HEK293 (cell line): ENCODE measurements around the gene PPP2R5D.

Experiments
- CTCF ChIA-PET: fragments of 350-600 bp; formaldehyde crosslinking; extraction: SDS; loops from one replicate; lab custom pipeline; 2021; ENCODE audit warnings: antibody characterized with exemption; lab: Yijun Ruan, JAX
- POLR2A ChIA-PET: fragments of 300-600 bp; formaldehyde crosslinking; extraction: SDS; loops from one replicate; lab custom pipeline; 2020; ENCODE audit warnings: antibody characterized with exemption, inconsistent platforms; lab: Yijun Ruan, JAX
- H3K27ac ChIP-seq: fragments of 200-500 bp; sonication (Bioruptor generic); 2 replicates; pipeline ENCODE4 v1.5.1; 2014; ENCODE audit warnings: low read depth, low read length, control low read depth, inconsistent platforms; ENCODE audit errors: extremely low read depth
- H3K36me3 ChIP-seq, 2 experiments: fragments of 200-500 bp in 1 of 2; sonication (Bioruptor generic) in 1 of 2; 1 replicate in 1 of 2; 2 replicates in 1 of 2; pipeline ENCODE4 v1.5.1; 2014 to 2017; ENCODE audit warnings: inconsistent platforms in 2 of 2, low read length in 2 of 2; ENCODE audit not compliant: control insufficient read depth in 2 of 2, insufficient read depth in 1 of 2
- H3K4me1 ChIP-seq: fragments of 200-500 bp; sonication (Bioruptor generic); 2 replicates; pipeline ENCODE4 v1.5.1; 2014; ENCODE audit warnings: mild to moderate bottlenecking, low read length, inconsistent platforms; ENCODE audit not compliant: control insufficient read depth, insufficient read depth
- H3K4me3 ChIP-seq: 2 replicates; pipeline ENCODE4 v1.5.1; 2011; ENCODE audit warnings: low read depth, mild to moderate bottlenecking, control low read depth, low read length, moderate library complexity
- H3K9me3 ChIP-seq: fragments of 200-500 bp; sonication (Bioruptor generic); 2 replicates; pipeline ENCODE4 v1.5.1; 2014; ENCODE audit warnings: low read depth, low read length, inconsistent platforms; ENCODE audit not compliant: control insufficient read depth, insufficient read depth
- FEZF1 ChIP-seq: fragments of 450-650 bp; formaldehyde crosslinking; IDR thresholded peaks from 2 replicates; pipeline ENCODE4 v1.5.1; 2016; ENCODE audit warnings: missing biosample characterization, missing genetic modification characterization
- GFI1B ChIP-seq: fragments of 450-650 bp; formaldehyde crosslinking; IDR thresholded peaks from 2 replicates; pipeline ENCODE4 v1.5.1; 2016; ENCODE audit warnings: missing biosample characterization, missing genetic modification characterization
- GLI4 ChIP-seq: fragments of 450-650 bp; formaldehyde crosslinking; IDR thresholded peaks from 2 replicates; pipeline ENCODE4 v1.5.1; 2016; ENCODE audit warnings: missing biosample characterization, missing genetic modification characterization
- HOXA7 ChIP-seq: sonication (generic); formaldehyde crosslinking; IDR thresholded peaks from 2 replicates; pipeline ENCODE4 v1.8.1; 2022; ENCODE audit warnings: missing genetic modification reagents, borderline replicate concordance
- IKZF3 ChIP-seq: fragments of 450-650 bp; IDR thresholded peaks from 2 replicates; pipeline ENCODE4 v1.5.0; 2018; ENCODE audit warnings: missing biosample characterization, mild to moderate bottlenecking, missing genetic modification characterization, moderate library complexity
- KLF1 ChIP-seq: fragments of 450-650 bp; formaldehyde crosslinking; IDR thresholded peaks from 2 replicates; pipeline ENCODE4 v1.5.1; 2016; ENCODE audit warnings: missing biosample characterization, missing genetic modification characterization
- PBX3 ChIP-seq: sonication (generic); formaldehyde crosslinking; IDR thresholded peaks from 2 replicates; pipeline ENCODE4 v1.8.1; 2022; ENCODE audit warnings: mild to moderate bottlenecking, moderate library complexity, missing genetic modification reagents
- PRDM1 ChIP-seq: fragments of 450-650 bp; formaldehyde crosslinking; IDR thresholded peaks from 2 replicates; pipeline ENCODE4; 2016; ENCODE audit warnings: missing biosample characterization, missing genetic modification characterization
- SCRT1 ChIP-seq: fragments of 450-650 bp; formaldehyde crosslinking; IDR thresholded peaks from 2 replicates; pipeline ENCODE4 v1.5.1; 2016; ENCODE audit warnings: missing biosample characterization, missing genetic modification characterization, borderline replicate concordance
- ZBTB48 ChIP-seq: fragments of 450-650 bp; formaldehyde crosslinking; IDR thresholded peaks from 2 replicates; pipeline ENCODE4 v1.5.1; 2016; ENCODE audit warnings: missing biosample characterization, missing genetic modification characterization
- ZBTB7A ChIP-seq: fragments of 450-650 bp; formaldehyde crosslinking; IDR thresholded peaks from 2 replicates; pipeline ENCODE4 v1.5.1; 2016; ENCODE audit warnings: low read depth, missing biosample characterization, missing genetic modification characterization
- ZNF114 ChIP-seq: fragments of 450-650 bp; formaldehyde crosslinking; IDR thresholded peaks from 2 replicates; pipeline ENCODE4 v1.5.0; 2017; ENCODE audit warnings: missing biosample characterization, missing genetic modification characterization
- ZNF133 ChIP-seq: fragments of 450-650 bp; formaldehyde crosslinking; IDR thresholded peaks from 2 replicates; pipeline ENCODE4 v1.5.1; 2016; ENCODE audit warnings: missing biosample characterization, missing genetic modification characterization
- ZNF138 ChIP-seq: fragments of 450-650 bp; formaldehyde crosslinking; IDR thresholded peaks from 2 replicates; pipeline ENCODE4 v1.5.1; 2016; ENCODE audit warnings: missing biosample characterization, missing genetic modification characterization, borderline replicate concordance
- ZNF155 ChIP-seq: fragments of 450-650 bp; formaldehyde crosslinking; IDR thresholded peaks from 2 replicates; pipeline ENCODE4 v1.5.1; 2016; ENCODE audit warnings: missing biosample characterization, missing genetic modification characterization
- ZNF169 ChIP-seq: fragments of 450-650 bp; formaldehyde crosslinking; IDR thresholded peaks from 2 replicates; pipeline ENCODE4 v1.5.1; 2016; ENCODE audit warnings: missing biosample characterization, missing genetic modification characterization
- ZNF311 ChIP-seq: fragments of 450-650 bp; formaldehyde crosslinking; IDR thresholded peaks from 2 replicates; pipeline ENCODE4 v1.5.1; 2017; ENCODE audit warnings: missing biosample characterization, missing genetic modification characterization, borderline replicate concordance
- ZNF501 ChIP-seq: fragments of 450-650 bp; formaldehyde crosslinking; IDR thresholded peaks from 2 replicates; pipeline ENCODE4 v1.5.1; 2016; ENCODE audit warnings: missing biosample characterization, missing genetic modification characterization
- ZNF529 ChIP-seq: fragments of 450-650 bp; formaldehyde crosslinking; IDR thresholded peaks from 2 replicates; pipeline ENCODE4 v1.5.1; 2017; ENCODE audit warnings: missing genetic modification characterization, missing biosample characterization; ENCODE audit not compliant: insufficient replicate concordance
- ZNF558 ChIP-seq: fragments of 450-650 bp; formaldehyde crosslinking; IDR thresholded peaks from 2 replicates; pipeline ENCODE4 v1.5.1; 2016; ENCODE audit warnings: missing biosample characterization, missing genetic modification characterization
- ZNF560 ChIP-seq: fragments of 450-650 bp; formaldehyde crosslinking; IDR thresholded peaks from 2 replicates; pipeline ENCODE4 v1.5.1; 2017; ENCODE audit warnings: missing biosample characterization, missing genetic modification characterization, borderline replicate concordance
- ZNF629 ChIP-seq: fragments of 450-650 bp; formaldehyde crosslinking; IDR thresholded peaks from 2 replicates; pipeline ENCODE4 v1.5.1; 2017; ENCODE audit warnings: missing biosample characterization, missing genetic modification characterization
- ZNF670 ChIP-seq: fragments of 450-650 bp; formaldehyde crosslinking; IDR thresholded peaks from 2 replicates; pipeline ENCODE4 v1.5.1; 2016; ENCODE audit warnings: missing biosample characterization, missing genetic modification characterization, low read depth
- ZSCAN16 ChIP-seq: fragments of 450-650 bp; formaldehyde crosslinking; IDR thresholded peaks from 2 replicates; pipeline ENCODE4 v1.5.1; 2016; ENCODE audit warnings: missing biosample characterization, missing genetic modification characterization
- TF ChIP-seq, protein P1 (sequence below): fragments of 450-650 bp; formaldehyde crosslinking; IDR thresholded peaks from 2 replicates; pipeline ENCODE4 v1.5.1; 2017; ENCODE audit warnings: missing biosample characterization, missing genetic modification characterization
- TF ChIP-seq, protein P2 (sequence below): fragments of 450-650 bp; formaldehyde crosslinking; IDR thresholded peaks from 2 replicates; pipeline ENCODE4 v1.5.1; 2017; ENCODE audit warnings: missing biosample characterization, missing genetic modification characterization

PPP2R5D gene

GRCh38 chr6:42968783-42969182 lies 15.6 kb upstream of the PPP2R5D start:
- TF ChIP-seq GFI1B (tag by site-specific recombination) (no peak), ZNF670 (tag by site-specific recombination) (no peak), ZBTB7A (tag by site-specific recombination) (no peak), ZNF311 (no peak), ZNF501 (tag by site-specific recombination) (no peak), ZNF529 (no peak), ZNF114 (no peak), ZNF558 (tag by site-specific recombination) (no peak), ZNF560 (tag by site-specific recombination) (no peak), PRDM1 (tag by site-specific recombination) (no peak), KLF1 (tag by site-specific recombination) (no peak), GLI4 (tag by site-specific recombination) (no peak), ZNF169 (no peak), PBX3 (no peak), ZSCAN16 (no peak), HOXA7 (CRISPR knock-in tag) (no peak), ZNF629 (tag by site-specific recombination) (no peak), ZBTB48 (tag by site-specific recombination) (no peak), ZNF133 (tag by site-specific recombination) (no peak)
- TF ChIP-seq, protein P1, sequence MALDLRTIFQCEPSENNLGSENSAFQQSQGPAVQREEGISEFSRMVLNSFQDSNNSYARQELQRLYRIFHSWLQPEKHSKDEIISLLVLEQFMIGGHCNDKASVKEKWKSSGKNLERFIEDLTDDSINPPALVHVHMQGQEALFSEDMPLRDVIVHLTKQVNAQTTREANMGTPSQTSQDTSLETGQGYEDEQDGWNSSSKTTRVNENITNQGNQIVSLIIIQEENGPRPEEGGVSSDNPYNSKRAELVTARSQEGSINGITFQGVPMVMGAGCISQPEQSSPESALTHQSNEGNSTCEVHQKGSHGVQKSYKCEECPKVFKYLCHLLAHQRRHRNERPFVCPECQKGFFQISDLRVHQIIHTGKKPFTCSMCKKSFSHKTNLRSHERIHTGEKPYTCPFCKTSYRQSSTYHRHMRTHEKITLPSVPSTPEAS (tag by site-specific recombination) = no peak
- TF ChIP-seq, all 188 proteins: peak for 0
- CTCF ChIA-PET = interaction anchor here (0.6 kb wide), 1 partner anchor 50 kb away, joined by 4 read pairs; no protein-coding TSS in a partner anchor
- peaks cover 0 to 46% of the 10 kb centered on the region in 2 experiments; a peak in 2 of 3 replicates for H3K36me3 ChIP-seq
- H3K4me1 ChIP-seq = no peaks in the 10 kb centered on the region
- no peaks in the 10 kb centered on the region for H3K9me3 ChIP-seq
- POLR2A ChIA-PET = interaction anchor here (1.6 to 4.2 kb wide), 2 partner anchors 10 to 15 kb away, joined by 4 to 20 read pairs; partner anchors contain the start of genes PEX6 and PPP2R5D
- no peak overlapping the region for H3K4me3 ChIP-seq
- no peak overlapping the region for H3K27ac ChIP-seq

- peaks cover 0 to 44% of the 10 kb centered on the region in 2 experiments; a peak in 2 of 3 replicates for H3K36me3 ChIP-seq
- H3K4me3 ChIP-seq = no peak overlapping the region
- no peaks in the 10 kb centered on the region for H3K9me3 ChIP-seq
- ChIA-PET CTCF (no interaction called here), POLR2A (interaction anchor here (2.0 to 4.2 kb wide), 2 partner anchors 9 to 15 kb away, joined by 7 to 20 read pairs; partner anchors contain the start of genes PEX6 and PPP2R5D)
- TF ChIP-seq IKZF3 (tag by site-specific recombination) (no peak), FEZF1 (tag by site-specific recombination) (no peak), ZNF138 (no peak), ZBTB48 (tag by site-specific recombination) (no peak), ZNF155 (tag by site-specific recombination) (no peak), SCRT1 (tag by site-specific recombination) (no peak)
- TF ChIP-seq, protein P2, sequence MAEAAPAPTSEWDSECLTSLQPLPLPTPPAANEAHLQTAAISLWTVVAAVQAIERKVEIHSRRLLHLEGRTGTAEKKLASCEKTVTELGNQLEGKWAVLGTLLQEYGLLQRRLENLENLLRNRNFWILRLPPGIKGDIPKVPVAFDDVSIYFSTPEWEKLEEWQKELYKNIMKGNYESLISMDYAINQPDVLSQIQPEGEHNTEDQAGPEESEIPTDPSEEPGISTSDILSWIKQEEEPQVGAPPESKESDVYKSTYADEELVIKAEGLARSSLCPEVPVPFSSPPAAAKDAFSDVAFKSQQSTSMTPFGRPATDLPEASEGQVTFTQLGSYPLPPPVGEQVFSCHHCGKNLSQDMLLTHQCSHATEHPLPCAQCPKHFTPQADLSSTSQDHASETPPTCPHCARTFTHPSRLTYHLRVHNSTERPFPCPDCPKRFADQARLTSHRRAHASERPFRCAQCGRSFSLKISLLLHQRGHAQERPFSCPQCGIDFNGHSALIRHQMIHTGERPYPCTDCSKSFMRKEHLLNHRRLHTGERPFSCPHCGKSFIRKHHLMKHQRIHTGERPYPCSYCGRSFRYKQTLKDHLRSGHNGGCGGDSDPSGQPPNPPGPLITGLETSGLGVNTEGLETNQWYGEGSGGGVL = no peak
- no peaks in the 10 kb centered on the region for H3K4me1 ChIP-seq
- H3K27ac ChIP-seq = no peak overlapping the region
Observed at GRCh38 chr6:42969431-42969830, 14.9 kb upstream of the PPP2R5D start.
